Measurements from ENCODE around the gene SMOC2.

Gene SMOC2, protein sequence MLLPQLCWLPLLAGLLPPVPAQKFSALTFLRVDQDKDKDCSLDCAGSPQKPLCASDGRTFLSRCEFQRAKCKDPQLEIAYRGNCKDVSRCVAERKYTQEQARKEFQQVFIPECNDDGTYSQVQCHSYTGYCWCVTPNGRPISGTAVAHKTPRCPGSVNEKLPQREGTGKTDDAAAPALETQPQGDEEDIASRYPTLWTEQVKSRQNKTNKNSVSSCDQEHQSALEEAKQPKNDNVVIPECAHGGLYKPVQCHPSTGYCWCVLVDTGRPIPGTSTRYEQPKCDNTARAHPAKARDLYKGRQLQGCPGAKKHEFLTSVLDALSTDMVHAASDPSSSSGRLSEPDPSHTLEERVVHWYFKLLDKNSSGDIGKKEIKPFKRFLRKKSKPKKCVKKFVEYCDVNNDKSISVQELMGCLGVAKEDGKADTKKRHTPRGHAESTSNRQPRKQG

DNA sequence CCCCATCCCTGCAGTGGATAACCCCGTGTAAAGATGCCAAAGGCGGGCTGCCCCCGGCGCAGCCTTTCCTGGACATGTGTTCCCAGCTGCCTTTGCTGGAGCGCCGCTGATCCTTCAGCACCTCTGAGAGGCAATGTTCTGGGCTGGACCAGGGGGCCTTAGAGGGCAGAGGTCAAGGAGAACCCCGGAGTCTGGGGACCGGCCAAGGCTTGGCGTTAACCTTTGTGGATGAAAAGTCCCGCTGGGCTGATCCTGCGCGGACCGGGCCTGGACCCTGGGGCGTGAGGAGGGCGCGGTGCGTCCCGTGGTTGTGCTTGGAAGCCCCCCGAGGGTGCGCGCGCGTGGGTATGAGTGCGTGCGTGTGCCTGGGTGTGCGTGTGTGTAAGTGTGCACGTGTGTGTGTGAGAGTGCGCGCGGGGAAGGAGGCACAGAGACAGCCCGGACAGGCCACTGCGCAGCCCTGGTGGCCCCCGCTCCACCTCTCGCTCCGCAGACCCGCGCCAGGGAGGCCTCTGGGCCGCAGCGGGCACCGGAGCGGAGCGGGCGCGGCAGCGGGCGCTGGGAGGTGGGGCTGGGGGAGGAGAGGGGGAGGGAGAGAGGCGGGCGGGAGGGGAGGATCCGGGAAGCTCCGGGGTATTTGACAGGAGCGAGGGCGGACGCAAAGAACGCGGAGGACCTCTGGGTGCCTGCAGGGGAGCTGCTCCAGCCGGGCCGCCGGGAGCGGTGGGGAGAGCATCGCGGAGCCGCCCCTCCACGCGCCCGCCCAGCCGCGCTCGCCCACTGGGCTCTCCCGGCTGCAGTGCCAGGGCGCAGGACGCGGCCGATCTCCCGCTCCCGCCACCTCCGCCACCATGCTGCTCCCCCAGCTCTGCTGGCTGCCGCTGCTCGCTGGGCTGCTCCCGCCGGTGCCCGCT lies at the start of gene SMOC2:
SMOC2 (plus strand) TSS at position 665 of the 914 bp plus-strand sequence; CDS start at position 852, 187 bp downstream.
- no peak for DNase-seq

DNA sequence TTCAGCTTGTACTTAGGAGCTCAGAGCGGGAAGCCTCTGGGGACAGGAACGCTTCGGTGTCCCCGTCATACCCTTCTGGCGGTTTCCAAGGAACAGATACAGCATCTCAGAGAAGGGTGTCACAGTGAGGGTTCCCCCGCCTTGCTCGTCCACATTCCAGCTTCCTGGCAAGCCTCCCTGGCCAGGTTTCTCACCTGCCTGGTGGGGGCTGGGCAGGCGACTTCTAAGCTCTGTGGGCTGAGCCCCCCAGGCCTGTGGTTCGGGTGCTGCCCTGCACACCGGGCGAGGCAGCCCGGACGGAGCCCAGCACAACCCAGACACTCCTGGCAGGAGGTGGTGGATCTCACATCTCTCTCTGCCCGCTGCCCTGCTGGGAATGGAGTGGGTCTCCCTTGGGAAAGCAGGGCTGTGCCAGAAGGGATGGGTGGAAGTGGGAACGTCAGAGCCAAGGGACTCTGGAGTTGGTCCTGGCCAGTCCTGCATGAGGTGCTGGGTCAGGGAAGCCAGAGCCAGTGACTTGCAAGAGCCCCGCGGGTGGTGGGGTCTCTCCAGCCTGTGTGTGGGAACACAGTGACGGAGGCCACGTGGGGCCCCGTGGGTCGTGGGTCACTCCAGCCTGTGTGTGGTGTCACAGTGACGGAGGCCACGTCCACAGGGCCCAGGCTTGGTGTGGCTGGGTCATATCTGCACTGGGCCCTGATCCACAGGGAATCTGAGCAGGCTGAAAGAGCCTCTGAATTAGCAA lies 47.7 kb upstream of the SMOC2 start:
- no peak for DNase-seq

DNA sequence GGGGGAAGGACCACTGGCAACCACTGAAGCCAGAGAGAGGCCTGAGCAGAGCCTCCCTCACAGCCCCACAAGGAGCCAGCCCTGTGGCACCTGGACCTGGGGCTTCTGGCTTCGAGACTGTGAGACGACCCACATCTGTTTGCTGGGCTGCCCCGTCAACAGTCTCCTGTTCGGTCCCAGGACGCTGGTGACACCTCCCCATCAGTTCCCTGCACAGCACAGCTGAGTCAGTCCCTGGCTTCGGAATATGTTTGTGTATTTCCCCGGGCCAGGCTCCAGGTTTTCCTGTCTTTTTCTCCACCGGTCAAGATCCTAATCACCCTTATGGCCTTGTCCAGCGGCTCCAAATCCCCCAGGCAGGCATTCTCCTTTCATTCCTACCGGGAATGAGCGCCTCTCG lies 46.4 kb upstream of the SMOC2 start:
- no peak for DNase-seq

DNA sequence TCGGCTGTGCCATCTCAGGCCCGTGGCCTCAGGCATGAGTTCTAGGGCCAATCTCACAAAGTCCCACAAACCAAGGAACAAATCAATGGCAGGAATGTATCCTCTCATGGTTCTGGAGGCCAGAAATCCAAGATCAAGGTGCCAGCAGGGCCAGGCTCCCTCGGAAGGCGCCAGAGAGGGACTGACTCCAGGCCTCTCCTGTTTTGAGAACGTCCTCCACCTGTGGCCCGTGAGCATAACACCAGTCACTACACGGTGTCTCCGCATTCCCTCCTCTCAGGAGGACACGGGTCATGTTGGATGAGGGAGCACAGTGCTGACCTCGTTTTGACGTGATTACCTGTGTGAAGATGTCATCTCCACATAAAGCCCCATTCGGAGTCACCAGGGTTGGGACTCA lies 45.0 kb upstream of the SMOC2 start:
- DNase-seq: no peak

DNA sequence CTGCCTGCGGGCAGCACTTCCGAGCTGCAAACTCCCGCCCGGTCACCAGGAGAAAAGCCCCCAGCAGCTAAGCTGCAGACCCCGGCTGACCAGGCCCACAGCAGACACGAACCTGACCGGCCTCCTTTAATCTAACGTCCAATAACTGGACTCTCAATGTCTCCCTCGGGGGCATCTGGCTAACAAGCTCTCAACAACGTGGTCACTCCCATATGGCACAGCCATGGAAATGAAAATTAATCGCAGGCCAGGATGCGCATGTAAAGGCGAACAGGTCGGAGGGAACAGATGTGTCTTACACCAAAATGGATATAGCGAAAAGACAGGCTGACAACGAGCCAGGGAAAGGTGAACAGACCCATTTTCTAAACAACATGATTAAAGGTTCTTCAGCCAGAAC lies 44.4 kb upstream of the SMOC2 start:
- no peak for DNase-seq

DNA sequence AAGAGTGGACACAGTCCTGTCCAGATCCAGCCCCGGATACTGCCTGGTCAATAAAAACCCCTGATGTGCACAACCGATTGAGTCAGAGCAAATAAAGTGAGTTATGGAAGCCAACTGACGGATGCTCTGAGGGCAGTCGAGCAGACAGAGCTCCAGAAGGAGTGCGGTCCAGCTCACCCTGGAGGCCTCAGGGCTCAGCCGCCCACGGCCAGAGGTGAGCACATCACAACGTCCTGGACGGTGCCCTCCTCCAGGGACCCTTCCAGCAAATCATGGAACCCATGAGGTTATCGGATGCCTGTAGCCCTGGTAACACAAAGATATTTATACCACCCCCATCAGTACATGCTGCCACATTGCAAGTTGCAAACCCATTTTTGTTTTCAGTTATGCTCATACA lies 44.0 kb upstream of the SMOC2 start:
- no peak for DNase-seq

DNA sequence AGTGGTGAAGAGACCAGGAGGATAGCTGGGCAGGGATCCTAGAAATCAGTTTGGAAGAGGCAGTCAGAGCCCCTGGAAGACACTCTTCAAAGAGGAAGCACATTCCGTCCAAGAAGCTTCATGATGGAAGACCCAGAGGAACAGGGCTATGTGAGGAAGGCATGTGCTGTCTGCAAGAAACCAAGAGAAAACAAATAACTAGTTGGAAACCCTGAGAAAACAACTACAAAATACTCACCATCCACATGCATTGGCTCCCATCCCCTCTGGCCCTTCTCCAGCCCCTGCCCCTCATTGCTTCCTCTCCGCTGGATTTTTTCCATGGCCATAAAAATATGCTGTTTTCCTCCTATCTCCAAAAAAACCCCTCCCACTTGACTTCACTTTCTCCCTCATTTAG lies 40.9 kb upstream of the SMOC2 start:
- DNase-seq: no peak

DNA sequence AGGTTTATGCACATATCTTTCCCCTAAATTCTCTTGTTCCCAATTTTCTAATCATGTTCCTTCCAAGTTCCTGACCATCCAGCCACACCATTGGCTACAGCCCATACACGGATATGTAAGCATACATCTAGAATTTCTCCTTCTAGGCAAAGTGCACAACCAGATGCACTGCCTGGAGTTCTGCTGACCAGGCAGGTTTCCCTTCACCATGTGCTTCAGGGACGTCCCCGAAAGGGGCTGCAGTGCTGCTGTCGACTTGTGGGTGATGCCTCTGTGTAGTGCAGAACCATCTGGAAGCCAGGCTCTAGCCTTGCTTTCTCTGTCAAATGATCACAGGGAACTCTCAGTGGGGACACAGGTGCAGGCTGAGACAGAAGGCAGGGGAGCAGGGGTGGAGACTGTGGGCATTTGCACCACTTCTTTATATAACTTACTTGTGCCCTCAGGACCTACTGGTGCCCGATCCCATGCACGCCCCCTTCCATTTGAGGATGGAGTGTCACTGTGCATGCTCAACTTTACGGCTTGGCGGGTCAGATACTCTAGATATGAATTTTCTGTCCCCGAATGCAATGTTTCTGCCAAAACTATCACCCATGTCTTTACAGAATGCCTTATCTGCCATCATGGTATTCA lies 37.5 kb upstream of the SMOC2 start:
- no peak for DNase-seq

DNA sequence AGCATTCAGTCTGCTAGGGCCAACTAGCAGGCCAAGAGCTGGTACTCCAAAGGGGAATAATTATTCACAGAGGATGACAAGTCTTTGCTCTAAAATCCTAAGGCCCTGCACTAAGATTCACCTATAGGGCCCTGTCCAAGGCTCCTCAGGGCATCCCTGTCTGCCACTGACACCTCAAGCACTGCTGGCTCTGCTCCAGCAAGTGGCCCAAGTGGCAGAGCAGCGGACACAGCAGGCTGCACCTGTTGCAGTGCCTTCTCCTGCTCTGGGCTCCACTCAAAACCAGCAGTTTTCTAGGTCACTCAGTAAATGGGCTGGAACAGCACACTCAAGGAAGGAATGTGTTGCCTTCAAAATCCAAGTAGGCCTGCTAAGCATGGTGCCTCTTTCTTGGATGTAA lies 36.4 kb upstream of the SMOC2 start:
- DNase-seq: no peak

DNA sequence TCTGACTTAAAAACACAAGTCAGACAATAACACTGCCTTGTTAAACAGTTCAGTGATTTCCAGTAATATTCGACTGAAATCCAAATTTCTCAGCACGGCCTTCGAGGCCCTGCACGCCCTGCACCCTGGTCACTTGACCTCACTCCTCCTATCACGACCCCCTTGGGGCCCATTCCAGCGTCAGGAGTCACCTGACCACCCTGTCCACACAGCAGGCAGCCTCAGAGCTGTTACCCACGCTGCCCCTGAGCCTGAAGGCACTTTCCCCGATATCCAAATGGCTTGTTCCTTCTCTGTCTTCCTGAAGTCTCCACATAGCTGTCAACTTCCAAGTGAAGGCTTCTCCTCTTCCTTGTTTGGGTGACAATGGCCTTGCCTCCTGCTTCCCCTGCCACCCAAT lies 33.1 kb upstream of the SMOC2 start:
- no peak for DNase-seq

DNA sequence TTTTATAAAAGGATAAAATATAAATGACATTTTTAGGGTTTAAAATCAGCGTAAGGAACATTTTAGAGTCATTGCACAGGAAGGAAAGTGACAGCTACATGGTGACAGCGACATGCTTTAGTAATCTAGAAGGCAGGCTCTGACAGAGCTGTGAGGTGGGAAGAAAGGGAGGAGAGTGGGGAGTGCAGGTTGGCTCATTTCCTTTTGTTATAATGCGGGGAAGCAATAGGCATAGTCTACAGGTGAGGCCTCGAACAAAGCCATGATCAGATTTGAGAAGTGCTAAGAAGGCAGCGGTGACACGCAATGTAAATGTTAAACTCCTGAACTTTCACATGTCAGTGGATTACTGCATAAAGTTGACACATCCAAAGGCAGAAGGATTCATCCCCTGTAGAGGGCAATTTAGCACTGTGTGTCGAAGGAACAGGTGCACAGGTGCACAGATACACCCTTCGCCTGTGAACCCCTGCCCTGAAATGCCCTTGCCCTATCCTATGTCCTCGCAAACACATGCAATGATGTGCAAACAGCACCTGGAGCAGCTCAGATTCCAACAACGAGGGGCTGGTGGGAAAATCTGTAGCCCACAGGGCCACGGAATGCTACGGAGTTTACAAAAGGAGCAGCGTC lies 32.4 kb upstream of the SMOC2 start:
- DNase-seq: no peak

DNA sequence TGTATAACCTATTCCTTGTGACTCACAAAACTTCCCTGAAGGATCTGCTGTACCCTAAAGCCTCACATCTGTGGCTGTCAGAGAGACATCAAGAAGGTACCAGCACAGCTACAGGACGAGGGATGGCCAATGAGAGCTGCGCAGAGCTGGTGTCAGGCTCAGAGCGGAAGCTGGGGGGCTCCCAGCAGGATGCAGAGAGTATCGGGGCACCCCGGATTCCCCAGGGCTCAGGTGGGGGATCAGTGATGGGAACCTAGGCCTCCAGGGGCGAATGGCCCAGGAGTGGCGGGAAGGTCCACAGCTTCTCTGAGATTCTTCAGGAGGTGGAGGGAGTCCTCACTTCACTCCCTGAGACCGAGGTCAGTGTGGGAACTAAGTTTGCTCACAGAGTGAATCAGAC lies 30.9 kb upstream of the SMOC2 start:
- DNase-seq: no peak

DNA sequence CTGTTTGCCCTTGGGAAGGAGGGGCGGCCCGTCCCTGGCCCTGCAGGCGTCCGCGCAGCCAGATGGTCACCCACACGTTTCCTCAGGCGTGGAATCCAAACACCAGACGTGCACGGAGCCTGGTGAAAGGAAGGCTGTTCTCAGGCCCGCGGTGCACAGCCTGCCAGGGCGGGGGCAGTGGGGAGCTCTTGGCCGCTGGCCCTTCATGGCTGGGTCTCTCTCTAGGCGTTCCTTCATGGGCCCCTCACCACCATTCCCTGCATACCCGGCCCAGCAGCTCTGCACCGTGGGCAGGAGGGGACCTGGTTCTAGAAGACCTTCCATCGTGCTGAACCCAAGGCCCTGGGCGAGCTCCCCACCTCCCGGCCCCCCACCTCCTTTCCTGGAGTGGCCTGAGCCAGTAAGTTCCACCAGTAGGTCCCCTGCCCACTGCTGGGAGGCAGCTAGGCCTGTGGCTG lies 30.4 kb upstream of the SMOC2 start:
- no peak for DNase-seq

DNA sequence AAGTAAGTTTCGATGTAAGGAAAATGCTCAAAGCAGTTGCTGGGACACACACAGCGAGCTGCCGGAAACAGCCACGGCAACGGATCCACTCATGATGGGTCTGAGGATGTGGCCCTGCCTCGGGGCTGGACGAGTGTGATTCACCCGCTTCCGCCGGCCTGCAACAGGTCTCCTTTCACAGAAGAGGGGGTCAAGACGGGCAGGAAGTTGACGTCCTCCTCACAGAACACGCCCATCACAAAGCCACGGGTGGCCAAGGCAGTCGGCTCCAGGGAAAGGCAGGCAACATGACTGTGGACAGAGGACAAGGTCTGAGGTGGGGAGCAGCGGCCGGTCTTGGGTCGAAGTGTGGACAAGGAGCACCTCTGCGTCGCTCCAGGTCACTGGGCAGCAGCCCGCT lies 29.9 kb upstream of the SMOC2 start:
- DNase-seq: no peak

DNA sequence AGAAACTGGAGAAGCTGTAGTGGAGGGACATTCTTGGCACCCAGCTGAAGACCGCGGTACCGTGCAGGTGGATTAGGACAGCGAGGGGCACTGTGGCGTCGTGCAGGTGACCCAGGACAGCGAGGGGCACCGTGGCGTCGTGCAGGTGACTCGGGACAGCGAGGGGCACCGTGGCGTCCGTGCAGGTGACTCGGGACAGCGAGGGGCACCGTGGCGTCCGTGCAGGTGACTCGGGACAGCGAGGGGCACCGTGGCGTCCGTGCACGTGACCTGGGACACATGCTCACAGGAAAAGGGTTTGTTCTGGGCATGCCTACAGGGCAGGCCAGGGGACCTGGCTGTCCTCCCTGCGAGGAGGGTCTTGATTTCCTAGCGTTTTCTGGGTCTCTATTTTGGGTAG lies 29.2 kb upstream of the SMOC2 start:
- no peak for DNase-seq

DNA sequence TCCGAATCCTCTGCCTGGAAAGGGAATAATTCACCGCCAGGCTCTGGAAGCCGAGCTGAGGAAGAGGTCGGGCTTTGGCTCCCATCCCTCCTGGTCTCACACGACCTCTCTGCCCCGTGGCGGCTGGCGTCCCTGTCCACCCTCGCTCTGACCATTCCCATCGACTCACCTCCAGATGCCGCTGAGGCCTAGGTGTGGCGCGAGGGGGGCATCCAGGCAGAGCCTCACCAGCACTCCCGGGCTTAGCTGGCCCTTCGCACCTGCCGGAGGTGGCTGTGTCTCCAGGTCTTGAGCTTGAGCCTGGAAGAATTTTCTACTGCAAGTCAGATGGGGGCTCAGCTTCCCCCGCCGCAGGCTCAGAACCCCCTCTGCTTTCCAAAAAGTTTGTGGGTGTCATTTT lies 28.5 kb upstream of the SMOC2 start:
- DNase-seq: no peak

DNA sequence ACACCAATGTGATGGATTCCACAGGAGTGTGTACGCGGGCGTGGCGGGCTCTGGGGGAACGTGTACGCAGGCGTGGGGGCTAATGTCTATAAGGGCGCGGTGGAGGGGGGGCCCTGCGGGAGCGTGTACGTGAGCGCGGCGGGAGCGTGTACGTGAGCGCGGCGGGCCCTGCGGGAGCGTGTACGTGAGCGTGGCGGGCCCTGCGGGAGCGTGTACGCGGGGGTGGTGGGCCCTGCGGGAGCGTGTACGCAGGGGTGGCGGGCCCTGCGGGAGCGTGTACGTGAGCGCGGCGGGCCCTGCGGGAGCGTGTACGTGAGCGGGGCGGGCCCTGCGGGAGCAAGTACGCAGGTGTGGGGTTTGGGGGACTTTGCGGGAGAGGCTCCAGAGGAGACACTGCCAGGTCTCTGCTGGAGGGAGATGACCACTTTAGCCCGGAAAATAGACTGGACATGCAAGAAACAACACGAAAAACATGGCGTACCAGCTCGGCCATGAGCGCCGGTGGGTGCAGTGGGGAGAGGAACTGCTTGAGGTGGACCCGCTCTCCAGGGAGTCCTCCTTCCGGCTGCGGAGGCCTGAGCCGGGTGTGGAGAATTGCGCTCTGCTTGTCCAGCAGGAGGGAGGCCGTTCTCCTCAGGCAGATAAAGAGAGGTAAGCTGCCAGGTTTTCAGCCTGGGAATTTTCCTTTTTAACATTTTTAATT lies 27.8 kb upstream of the SMOC2 start:
- DNase-seq: no peak

DNA sequence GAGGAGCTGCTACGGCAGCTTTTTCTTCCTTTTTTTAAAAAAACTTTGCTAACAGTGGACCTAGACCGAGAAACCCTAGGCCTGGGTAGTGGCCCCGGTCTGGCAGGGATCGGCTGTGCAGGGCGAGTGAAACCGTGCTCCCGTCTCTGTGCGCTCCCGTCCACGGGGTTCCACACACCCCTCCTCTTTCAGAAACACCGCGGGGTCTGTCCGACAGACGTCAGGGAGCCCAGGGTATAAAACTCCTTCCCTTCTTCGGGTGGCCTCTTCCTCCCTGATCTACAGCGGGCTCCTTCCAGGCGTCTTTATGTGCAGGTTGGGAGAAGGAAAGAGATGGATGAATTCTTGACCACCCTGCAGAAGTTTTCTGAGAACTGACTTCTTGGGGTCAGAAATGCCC lies 27.1 kb upstream of the SMOC2 start:
- DNase-seq: no peak

DNA sequence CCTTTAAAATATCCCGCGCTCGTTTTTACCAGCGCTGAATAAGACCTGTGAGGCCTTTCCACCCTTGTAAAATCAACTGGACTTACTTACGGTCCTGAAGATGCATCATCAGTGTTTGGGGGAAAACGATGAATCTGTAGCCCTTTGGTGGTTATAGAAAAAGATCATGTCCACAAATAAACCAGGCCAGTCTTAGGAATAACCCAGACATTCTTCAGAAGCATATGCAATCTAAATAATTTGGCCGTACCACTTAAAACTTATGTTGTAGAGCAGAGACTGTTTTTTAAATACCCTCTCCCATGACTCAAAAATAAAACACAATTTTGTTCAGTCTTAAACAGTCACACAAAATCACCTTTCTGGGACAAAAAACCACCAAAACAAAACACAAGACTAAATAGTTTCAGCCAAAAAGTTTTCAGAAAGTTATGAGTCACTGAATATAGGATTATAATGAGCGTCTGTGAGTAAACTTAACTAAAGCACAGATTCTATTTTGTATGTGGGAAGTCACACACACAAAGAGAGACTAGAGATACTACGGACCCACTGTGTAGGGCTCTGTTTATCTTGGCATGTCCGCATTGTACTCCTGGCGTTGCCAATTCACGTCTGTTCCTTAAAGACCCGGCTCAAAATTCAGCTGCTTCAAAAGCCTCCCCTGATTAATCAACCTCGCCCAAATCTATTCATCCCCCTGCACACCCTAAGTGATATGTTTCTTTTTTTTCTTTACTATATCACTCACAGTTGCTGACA lies 26.5 kb upstream of the SMOC2 start:
- no peak for DNase-seq

DNA sequence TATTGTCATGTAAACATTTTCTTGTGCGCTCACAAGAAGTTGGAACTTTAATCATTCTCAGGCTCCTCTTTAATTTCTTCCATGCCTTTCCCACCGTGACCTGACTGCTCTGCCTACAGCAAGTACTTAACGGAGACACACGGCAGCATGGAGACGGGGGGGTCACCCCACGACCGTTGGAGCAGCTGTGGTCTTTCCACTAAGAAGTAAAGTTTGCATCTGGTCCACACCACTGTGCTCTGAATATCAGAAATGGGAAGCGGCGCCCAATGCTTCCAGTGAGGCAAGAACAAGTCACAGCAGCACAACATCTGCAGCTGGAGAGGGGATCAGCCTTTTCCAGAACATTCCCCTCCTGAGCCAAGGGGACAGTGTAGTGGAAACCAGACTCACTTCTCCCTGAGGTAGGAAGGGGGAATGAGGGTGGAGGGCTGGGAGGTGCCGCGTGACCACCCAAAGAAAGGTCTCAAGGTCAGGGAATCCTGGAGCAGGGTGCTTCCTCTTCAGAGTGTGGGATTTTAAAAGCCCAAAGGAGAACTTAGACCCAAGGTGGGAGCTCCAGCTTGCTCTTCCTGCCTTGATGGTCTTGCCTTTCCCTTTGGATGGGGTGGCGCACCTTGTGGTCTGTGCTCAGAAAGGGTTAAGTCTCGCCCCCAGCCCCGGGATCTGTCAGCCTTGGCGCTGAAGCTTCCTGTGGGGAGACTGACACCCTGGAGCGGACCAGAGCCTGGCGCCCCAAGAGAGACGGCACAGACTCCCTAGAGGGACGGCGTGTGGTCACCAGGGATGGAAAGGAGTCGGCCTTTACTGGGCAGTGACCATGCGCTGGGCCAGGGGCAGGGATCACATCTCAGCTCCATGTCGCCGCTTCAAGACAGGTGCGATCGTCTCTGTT lies 25.6 kb upstream of the SMOC2 start:
- DNase-seq: no peak
